GM21737 (cell line): ENCODE measurements around the gene IFFO2.

ENCODE experiments used
- ATAC-seq: cut with Tn5 transposase; IDR thresholded peaks from one replicate; pipeline ENCODE4 v1.9.1; 2021; ENCODE audit warnings: mild to moderate bottlenecking, moderate library complexity; ENCODE audit not compliant: unreplicated experiment

The IFFO2 gene

GRCh38 chr1:18858070-18858688 lies 98.3 kb downstream of the IFFO2 start:
- ATAC-seq = no peak

GRCh38 chr1:18856435-18856834 lies 100.0 kb downstream of the IFFO2 start:
- no peak for ATAC-seq

- no peak for ATAC-seq
Observed at GRCh38 chr1:18855573-18855972, 100.9 kb downstream of the IFFO2 start.

GRCh38 chr1:18854331-18855025 lies 102.0 kb downstream of the IFFO2 start:
- no peak for ATAC-seq
